ENCODE data around the gene NRARP. TPM values are rescaled to one million over a fixed set of nuclear protein-coding genes. Genes with fewer than 3 reads are reported as not detected.

NRARP gene
- total and polyA plus RNA-seq, 2 of the 8 experiments (the other 6 are each of a cell fraction or from before 2014, with no cell fraction given) = 32.5 to 37.2 TPM

GRCh38 chr9:137309368-137310188 is 7.5 kb upstream of the NRARP start:
- no peak overlapping the region for H2BK15ac ChIP-seq (ENCODE audit: low read length)
- H3K18ac ChIP-seq (ENCODE audit: extremely low read depth, low read length) = no peak overlapping the region
- H3K4me1 ChIP-seq (replicated peaks in 1 of 4; ENCODE audit: control insufficient read depth in 3 of 4, insufficient read depth in 4 of 4, low read length in 3 of 4) = peaks cover 0 to 36% (median 27%) of the 10 kb centered on the region in 4 experiments; a peak in 6 of 7 replicates
- no peak overlapping the region for H3K14ac ChIP-seq (ENCODE audit: insufficient read length)
- H3K27ac ChIP-seq (ENCODE audit: low read depth, low read length) = no peak overlapping the region
- FAIRE-seq = no peak
- H2BK120ac ChIP-seq (replicated peaks; ENCODE audit: low read depth, low read length) = no peak overlapping the region
- H4K20me1 ChIP-seq (replicated peaks in 1 of 2; ENCODE audit: control insufficient read depth in 1 of 2, insufficient read depth in 2 of 2, low read length in 2 of 2) = no peaks in the 10 kb centered on the region
- no peaks in the 10 kb centered on the region for H3K79me1 ChIP-seq (ENCODE audit: low read depth, low read length)
- H2BK20ac ChIP-seq (ENCODE audit: low read length) = no peak overlapping the region
- 0 out of 7 replicates have a peak, but pooled peaks cover 0 to 2% (median 0%) of the 10 kb centered on the region in 4 experiments for H3K27me3 ChIP-seq (replicated peaks in 1 of 4; ENCODE audit: control insufficient read depth in 3 of 4, extremely low read depth in 1 of 4, insufficient read depth in 3 of 4, low read length in 3 of 4)
- H2BK12ac ChIP-seq (ENCODE audit: low read depth, low read length) = 0 out of 2 replicates have a peak overlapping the region, but pooled peaks have one; percentile 17
- no peak for DNase-seq (ENCODE audit: low read depth in 1 of 2, low spot score in 2 of 2)
- no peak overlapping the region for H2BK5ac ChIP-seq (ENCODE audit: low read depth, low read length)
- H3K9ac ChIP-seq (replicated peaks in 1 of 4; ENCODE audit: extremely low read depth in 1 of 4, low read depth in 3 of 4, low read length in 3 of 4) = no peak overlapping the region
- no peak overlapping the region for H4K91ac ChIP-seq (replicated peaks; ENCODE audit: insufficient read length, low read length)
- H4K8ac ChIP-seq (ENCODE audit: extremely low read depth, insufficient read depth, low read length) = no peak overlapping the region
- H3K4me3 ChIP-seq (ENCODE audit: extremely low read depth in 1 of 4, insufficient read depth in 2 of 4, low read depth in 3 of 4, low read length in 4 of 4) = no peak overlapping the region
- ChIA-PET POLR2A (ENCODE audit: partially characterized antibody) (interaction anchor here (11.9 kb wide), 1 partner anchor 9 kb away, joined by 129 read pairs; the partner anchor contains the start of gene NRARP), CTCF (ENCODE audit: partially characterized antibody) (interaction anchor here (0.6 to 1.1 kb wide), 4 partner anchors 10 to 212 kb away, joined by 3 to 5 read pairs (median 3); no protein-coding TSS in a partner anchor)
- no peak overlapping the region for H3K4me2 ChIP-seq (ENCODE audit: insufficient read depth in 1 of 2, low read depth in 2 of 2, low read length in 2 of 2)
- no peak overlapping the region for H3K4ac ChIP-seq (replicated peaks; ENCODE audit: insufficient read length, low read depth, low read length)
- H3K9me3 ChIP-seq (ENCODE audit: insufficient read depth in 2 of 2, low read depth in 1 of 2, low read length in 1 of 2) = no peaks in the 10 kb centered on the region
- H3K56ac ChIP-seq (replicated peaks; ENCODE audit: insufficient read length, low read depth, low read length) = no peak overlapping the region
- H4K5ac ChIP-seq (ENCODE audit: insufficient read length, low read depth, low read length) = no peak overlapping the region
- TF ChIP-seq ASH2L (IDR thresholded peaks at IDR 0.05; ENCODE audit: low read length) (no peak), POU5F1 (IDR thresholded peaks at IDR 0.05; ENCODE audit: low read depth, low read length) (no peak), CHD1 (IDR thresholded peaks at IDR 0.05; ENCODE audit: low read depth, low read length) (no peak), KDM4A (IDR thresholded peaks at IDR 0.05; ENCODE audit: low read depth, low read length, severe bottlenecking) (no peak), CEBPB (IDR thresholded peaks at IDR 0.05; ENCODE audit: low read depth, low read length) (no peak), RNF2 (IDR thresholded peaks at IDR 0.05; ENCODE audit: borderline replicate concordance, low read depth, low read length, missing control alignments, poor library complexity, severe bottlenecking) (no peak), TEAD4 (IDR thresholded peaks at IDR 0.05; ENCODE audit: low read depth, low read length) (no peak), TCF12 (IDR thresholded peaks at IDR 0.05; ENCODE audit: low read depth, low read length) (no peak), RAD21 (IDR thresholded peaks at IDR 0.05 in 1 of 2, conservative IDR thresholded peaks at IDR 0.05 in 1 of 2; ENCODE audit: low read depth in 2 of 2, low read length in 2 of 2) (no peak), EGR1 (IDR thresholded peaks at IDR 0.05; ENCODE audit: borderline replicate concordance, low read depth, low read length) (no peak), CBX8 (IDR thresholded peaks at IDR 0.05; ENCODE audit: borderline replicate concordance, low read depth, low read length) (no peak)
- no peaks in the 10 kb centered on the region for H3K79me2 ChIP-seq (ENCODE audit: control insufficient read depth in 1 of 2, insufficient read depth in 2 of 2, low read length in 2 of 2)
- no peaks in the 10 kb centered on the region for H3K36me3 ChIP-seq (ENCODE audit: control insufficient read depth in 2 of 4, insufficient read depth in 4 of 4, low read length in 3 of 4)
- no peak overlapping the region for H2AFZ ChIP-seq (ENCODE audit: low read length)
- no peak overlapping the region for H2AK5ac ChIP-seq (ENCODE audit: low read depth, low read length)
- 88% methylated on average over 15 of the region's 15 CpGs; no CpG with 5 or more reads in 1 of the 2 experiments for WGBS, 2 experiments (ENCODE audit: extremely low coverage in 1 of 2, insufficient coverage in 1 of 2, insufficient read length in 1 of 2, insufficient replicate concordance in 2 of 2, low coverage in 1 of 2, low lambda C conversion rate in 2 of 2, missing lambda C conversion rate in 1 of 2)
- no peak overlapping the region for H3K23ac ChIP-seq (ENCODE audit: insufficient read length)
- no peaks in the 10 kb centered on the region for H3K23me2 ChIP-seq (ENCODE audit: low read depth, low read length)
